Measurements from ENCODE around the gene GSG1L.

GRCh38 chr16:28064150-28064549 is 636 bp upstream of the GSG1L start:
- TF ChIP-seq CTCF (IDR thresholded peaks at IDR 0.05; ENCODE audit: poor library complexity) (no peak), EZH2phosphoT487 (IDR thresholded peaks at IDR 0.05; ENCODE audit: low read depth, severe bottlenecking, unreplicated experiment) (no peak)
